ENCODE data around the gene PLA2G4E.

Gene PLA2G4E

DNA sequence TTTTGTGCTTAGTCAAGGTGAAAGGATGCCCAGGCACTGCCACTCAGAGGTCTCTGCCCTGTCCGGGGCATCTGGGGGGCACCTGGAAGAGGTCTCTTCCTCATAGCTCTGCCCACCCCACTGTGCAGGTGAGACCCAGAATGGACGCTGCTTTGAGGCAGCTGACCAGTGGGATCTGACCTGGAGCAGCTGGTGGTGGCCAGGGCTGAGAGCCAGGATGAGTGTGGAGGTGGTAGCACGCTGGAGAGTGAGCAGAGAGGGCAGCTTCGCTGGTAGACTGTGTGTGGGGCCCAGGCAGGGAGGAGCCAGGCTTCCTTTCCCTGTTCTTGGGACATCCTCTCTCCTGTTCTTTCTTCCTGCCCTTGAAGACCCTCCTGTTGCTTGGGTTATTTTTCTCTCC lies 32.2 kb upstream of the PLA2G4E start:
- DNase-seq, result no peak

- no peak for DNase-seq
These were observed 29.8 kb upstream of the PLA2G4E start for GRCh38 chr15:42050484-42051255.

DNA sequence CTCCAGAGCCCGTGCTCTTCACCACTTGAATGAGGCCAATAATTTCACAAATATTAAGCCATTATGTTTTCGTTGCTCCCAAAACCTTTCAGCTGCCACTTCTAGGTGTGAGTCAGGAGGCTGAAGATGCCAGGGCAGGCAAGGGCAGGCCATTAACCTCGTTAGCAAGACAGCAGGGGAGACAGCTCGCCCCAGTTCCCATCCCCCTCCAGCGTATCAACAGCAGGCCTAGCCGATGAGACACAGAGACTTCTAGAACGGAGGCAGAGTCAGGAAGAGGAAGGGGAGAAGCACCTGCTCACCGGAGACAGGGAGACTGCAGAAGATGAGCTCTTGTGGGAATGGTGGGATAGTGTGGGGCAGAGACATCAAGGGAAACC lies 28.0 kb upstream of the PLA2G4E start:
- DNase-seq, result no peak

DNA sequence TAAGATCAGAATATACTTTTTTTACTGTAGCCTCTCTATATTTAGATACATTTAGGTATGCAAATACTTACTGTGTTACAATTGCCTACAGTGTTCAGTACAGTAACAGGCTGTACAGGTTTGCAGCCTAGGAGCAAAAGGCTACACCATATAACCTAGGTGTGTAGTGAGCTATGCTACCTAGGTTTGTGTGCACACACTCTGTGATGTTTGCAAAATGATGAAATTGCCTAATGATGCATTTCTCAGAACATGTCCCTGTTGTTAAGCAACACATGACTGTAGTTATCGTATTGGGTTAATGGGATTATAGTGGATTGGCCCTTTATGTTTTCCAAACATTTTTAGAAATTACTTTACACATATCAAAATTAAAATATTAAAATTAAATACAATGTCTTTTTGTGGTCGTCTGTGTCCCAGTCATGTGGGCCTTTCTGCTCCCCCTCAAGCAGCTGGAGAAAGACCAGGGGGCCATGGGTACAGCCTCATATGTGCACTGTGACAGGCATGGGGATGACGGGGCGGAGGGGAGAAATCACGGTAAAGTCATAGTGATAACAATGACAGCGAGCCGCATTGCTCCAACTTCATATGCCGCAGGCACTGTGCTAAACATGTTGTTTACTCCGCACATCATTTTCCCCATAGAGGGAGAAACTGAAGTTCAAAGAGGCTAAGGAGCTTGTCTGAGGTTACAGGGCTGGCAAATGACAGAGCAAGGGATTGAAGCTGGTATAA lies 27.4 kb upstream of the PLA2G4E start:
- DNase-seq, result no peak

GRCh38 chr15:42046597-42046996 lies 25.8 kb upstream of the PLA2G4E start:
- DNase-seq, result no peak

DNA sequence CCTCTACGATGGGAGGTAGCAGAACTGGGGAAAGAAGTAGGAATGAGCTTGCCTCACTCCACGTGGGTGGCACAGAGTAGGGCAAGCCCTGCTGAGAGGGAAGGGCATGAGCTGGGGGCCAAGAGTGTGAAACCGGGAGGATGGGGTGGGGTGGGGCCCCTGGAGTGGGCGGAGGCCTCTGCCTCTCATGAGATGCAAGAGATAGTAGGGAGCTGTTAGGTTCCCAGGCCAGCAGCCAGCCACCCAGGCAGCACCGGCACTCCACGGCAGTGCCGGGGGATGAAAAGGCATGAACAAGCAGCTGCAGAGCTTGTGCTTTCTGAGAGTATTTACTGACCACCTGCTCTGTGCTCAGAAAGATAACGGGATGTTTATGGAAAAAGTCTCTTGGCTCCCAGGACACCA lies 24.4 kb upstream of the PLA2G4E start:
- DNase-seq, result no peak

GRCh38 chr15:42042602-42043400 lies 22.0 kb upstream of the PLA2G4E start:
- no peak for DNase-seq

GRCh38 chr15:42038401-42038800 lies 17.6 kb upstream of the PLA2G4E start:
- DNase-seq, result no peak

DNA sequence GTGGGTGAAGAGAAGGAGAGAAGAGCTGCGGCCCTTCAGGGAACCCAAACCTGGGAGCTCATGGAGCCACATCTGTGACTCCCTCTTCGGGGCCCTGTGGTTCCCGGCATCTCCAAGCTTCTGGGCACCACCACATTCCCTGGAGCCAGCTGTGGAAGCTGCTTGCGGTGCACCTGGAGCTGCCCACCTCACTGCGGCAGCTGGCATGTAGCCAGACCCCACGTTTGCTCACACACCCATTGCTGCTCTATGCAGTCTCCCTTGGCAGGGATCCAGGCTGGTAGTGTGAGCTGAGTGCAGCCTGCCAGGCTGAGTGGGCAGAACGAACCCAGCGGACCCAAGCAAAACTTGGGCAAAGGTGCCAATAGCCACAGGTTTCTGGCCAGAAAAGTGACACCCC lies 16.8 kb upstream of the PLA2G4E start:
- DNase-seq, result no peak

DNA sequence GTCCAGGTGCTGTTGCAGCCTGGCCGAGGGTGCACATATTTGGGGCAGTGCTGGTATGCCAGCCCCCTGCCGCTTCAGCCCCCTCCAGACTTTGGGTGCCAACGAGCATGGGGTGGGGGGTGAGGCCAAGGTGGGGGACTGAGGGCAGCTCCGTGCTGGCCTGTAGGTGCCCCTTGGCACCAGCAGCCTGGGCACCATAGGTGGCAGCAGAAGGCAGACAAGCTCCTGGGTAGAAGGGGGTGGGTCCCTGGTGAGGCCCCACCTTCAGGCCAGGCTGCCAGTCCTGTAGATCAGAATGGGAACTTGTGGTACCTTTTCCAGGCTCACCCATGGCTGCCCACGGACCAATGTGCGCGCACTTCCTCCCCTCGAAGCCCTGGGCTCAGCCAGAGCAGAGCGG lies 16.1 kb upstream of the PLA2G4E start:
- DNase-seq, result no peak

DNA sequence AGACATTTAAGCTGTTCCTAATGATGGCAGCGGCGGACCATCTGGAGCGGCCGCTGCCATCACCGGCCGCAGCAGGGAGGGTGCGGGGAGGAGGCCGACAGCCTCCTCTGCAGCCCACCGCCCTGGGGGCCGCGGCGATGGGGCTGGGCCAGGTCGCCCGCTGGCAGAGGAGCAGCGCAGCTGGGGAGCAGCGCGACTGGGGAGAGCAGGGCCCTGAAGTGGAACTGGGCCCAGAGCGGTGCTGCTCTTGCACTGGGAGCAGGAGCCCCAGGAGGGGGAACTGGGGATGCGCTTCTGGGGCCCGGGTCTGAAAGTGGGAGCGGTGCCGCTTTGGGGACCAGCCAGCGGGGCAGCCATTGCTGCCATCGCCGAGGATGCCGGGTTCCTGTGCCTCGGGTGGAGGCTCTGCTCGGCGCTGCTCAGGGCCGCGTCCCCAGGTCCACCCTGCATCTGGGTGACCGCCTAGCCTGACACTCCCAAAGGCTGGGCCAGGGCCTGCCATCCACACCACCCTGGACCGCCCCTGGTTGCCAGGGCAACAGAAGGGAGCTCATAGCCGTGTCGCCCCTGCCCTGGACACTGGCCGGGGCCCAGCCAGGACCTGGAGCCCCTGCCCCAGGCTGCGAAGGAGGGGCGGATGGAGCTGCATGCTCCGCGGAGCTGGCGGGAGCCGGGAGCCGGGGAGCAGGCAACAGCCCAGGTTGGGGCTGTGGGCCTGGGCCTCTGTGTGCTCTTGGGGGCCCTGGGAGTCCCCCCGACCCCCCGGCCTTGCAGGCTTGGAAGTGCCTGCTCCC lies 15.5 kb upstream of the PLA2G4E start:
- DNase-seq, result no peak

DNA sequence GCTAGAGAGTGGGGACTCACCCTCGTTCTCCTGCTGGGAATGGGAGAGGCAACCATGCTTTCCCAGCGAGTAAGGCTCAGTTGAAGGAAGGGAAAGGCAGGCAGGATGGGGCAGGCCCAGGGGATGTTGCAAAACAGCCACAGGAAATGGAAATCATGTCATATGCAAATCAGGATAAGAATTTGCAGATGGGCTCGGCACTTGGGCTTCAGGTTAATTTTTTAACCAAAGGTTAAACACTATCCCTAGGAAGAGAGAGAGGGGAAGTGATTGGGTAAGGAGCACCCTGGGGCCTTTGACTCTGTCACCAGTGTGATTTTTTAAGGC lies 14.6 kb upstream of the PLA2G4E start:
- peak; percentile 21 for DNase-seq

- DNase-seq, result no peak
These were observed 14.0 kb upstream of the PLA2G4E start for GRCh38 chr15:42034628-42035434.

- no peak for DNase-seq
These were observed 12.5 kb upstream of the PLA2G4E start for GRCh38 chr15:42033214-42033873.

- DNase-seq, result no peak
These were observed 11.8 kb upstream of the PLA2G4E start for GRCh38 chr15:42032376-42033213.

- no peak for DNase-seq
These were observed 10.5 kb upstream of the PLA2G4E start for GRCh38 chr15:42031198-42031915.

GRCh38 chr15:42027521-42027920 lies 6.7 kb upstream of the PLA2G4E start:
- DNase-seq, result no peak

DNA sequence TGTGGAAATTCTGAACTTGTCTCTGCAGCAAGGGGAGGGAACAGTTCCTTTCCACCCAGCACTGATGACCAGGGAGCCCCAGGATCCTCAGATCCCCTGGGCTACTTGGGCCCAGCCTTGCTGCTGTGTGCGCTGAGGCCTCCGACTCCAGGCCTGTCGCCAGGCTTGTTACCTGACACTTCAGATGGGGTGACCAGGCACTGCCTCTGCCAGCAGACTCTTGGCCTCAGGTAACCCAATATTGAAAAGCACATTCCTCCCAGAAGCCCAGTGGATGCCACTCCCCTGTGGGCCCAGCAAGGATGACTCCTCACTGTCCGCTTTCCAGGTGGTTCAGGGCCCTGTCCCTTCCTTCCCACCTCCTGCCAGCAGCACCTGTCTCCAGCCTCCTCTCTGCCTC lies 3.5 kb upstream of the PLA2G4E start:
- no peak for DNase-seq

GRCh38 chr15:42021593-42021992 lies 751 bp upstream of the PLA2G4E start:
- DNase-seq, result no peak

All from activated CD4-positive, alpha-beta T cell treated with anti-CD3 and anti-CD28 coated beads, Interleukin-2, Interleukin-6, amounts not matched to agents 100 ng/mL and 50 ng/mL, durations not matched to agents 16 hours and 8 hours (primary cell).